GM19238 (cell line): ENCODE measurements around the gene SFXN3.
A peak's percentile ranks its signal among the peaks of the same experiment; 100 is the strongest.

Experiments
- DNase-seq: peaks from one replicate; pipeline ENCODE4 v3.0.0; 2011; ENCODE audit warnings: low spot score; ENCODE audit not compliant: insufficient read length

Gene SFXN3

DNA sequence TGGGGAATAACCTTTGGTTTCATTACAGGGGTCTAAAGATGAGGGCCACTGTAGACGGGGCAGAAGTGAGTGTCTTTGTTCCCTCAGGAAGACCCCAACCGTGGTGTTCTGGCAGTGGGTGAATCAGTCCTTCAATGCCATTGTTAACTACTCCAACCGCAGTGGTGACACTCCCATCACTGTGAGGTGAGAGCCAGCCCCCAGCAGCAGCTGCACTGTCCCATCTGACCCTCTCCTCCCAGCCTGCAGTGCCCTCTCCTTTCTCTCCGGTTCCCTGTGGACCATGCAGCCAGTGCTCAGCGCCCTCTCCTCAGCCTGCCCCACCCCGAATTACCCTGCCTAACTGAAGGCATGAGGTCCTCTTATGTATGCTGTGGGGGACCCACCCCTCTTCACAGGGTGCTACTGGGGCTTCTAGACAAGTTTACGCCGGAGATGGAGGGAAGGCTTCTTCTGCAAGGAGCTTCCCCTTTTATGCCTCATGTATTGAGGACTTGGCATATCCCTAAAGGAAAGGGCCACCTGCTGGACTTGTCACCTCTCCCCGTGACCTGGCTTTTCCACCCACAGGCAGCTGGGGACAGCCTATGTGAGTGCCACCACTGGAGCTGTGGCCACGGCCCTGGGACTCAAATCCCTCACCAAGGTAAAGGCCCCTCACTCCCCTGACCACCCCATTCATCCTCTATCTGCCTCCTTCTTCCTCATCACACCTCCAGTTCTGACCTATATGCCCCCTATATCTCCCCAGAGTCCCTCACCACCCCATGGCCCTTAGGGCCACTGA is 5.1 kb downstream of the SFXN3 start:
- DNase-seq, result no peak

- no peak for DNase-seq
Observed at GRCh38 chr10:101036726-101037125, 5.7 kb downstream of the SFXN3 start.

GRCh38 chr10:101038484-101038883 is 7.5 kb downstream of the SFXN3 start:
- DNase-seq, result no peak

- DNase-seq, result no peak
Observed at GRCh38 chr10:101040061-101040460, 9.0 kb downstream of the SFXN3 start.

DNA sequence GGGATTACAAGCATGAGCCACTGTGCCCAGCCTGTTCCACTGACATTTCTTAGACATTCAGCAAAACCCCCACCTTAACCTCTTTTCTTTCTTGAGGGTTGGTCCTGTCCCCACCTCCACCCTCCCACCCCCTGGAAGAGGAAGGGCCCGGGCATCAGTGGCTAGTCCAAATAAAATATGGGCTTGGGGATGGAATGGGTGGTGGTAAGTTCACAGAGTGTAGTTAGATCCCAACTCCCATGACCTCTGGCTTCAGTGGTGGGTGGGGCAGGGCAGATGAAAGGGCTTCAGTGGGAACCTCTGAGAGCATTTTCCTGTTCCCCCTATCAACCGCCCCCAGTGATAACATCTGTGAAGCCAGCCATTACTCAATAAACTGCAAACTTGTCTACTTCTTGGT is 9.8 kb downstream of the SFXN3 start:
- DNase-seq, result no peak

DNA sequence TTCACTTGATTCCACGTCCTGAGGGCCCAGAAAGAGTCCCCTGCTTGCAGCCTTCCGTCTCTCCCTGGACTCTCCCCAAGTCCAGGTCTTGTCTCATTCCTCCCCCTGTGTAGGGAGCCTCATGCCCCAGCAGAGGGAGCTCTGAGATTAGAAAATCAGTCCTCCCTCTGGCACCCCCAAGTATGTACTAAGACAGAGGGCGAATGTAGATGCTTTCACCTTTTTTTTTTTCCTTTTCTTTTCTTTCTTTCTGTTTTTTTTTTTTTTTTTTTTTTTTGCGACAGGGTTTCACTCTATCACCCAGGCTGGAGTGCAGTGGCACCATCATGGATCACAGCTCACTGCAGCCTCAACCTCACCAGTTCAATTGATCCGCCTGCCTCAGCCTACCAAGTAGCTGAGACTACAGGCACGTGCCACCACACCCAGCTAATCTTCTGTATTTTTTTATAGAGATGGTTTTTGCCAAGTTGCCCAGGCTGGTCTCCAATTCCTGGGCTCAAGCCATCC is 10.3 kb downstream of the SFXN3 start:
- peak; percentile 82 for DNase-seq

GRCh38 chr10:101042118-101042517 is 11.1 kb downstream of the SFXN3 start:
- no peak for DNase-seq

- peak; percentile 96 for DNase-seq
Observed at GRCh38 chr10:101042667-101043362, 11.8 kb downstream of the SFXN3 start.

DNA sequence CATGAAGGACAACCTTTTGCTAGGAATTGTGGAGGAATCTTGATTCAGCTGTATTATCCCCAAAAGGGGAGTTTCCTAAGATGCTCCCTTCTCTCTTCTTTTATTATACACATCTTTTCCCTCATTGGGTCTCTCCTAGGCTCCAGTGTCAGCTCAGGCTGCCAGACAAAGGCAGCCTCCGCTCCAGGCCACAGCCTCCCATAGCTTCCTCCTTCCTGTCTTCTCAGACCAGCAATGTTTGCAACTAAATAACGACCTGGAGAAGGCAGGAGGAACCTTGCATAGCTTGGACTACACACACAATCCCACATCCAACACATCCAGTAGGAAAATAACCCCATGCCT is 12.3 kb downstream of the SFXN3 start:
- DNase-seq, result no peak

DNA sequence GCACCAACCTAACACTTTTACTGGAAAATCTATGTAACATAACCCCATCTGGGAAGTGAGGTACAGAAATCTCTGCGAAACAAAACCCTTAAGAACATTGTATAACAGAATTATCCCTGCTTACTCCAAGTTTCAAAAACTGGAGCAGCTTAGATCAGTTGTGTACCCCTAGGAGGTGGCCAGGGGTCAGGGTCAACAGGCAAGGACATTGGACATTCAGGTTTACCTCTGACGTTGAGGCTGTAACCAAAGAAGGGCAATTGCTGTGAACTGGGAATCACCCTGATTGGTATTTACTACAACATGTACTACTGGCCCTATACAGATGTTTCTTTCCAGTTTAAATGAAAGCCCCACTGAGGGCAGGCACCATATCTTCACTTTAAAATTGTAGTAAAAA is 13.1 kb downstream of the SFXN3 start:
- DNase-seq, result no peak

GRCh38 chr10:101046332-101047238 is 15.6 kb downstream of the SFXN3 start:
- no peak for DNase-seq

DNA sequence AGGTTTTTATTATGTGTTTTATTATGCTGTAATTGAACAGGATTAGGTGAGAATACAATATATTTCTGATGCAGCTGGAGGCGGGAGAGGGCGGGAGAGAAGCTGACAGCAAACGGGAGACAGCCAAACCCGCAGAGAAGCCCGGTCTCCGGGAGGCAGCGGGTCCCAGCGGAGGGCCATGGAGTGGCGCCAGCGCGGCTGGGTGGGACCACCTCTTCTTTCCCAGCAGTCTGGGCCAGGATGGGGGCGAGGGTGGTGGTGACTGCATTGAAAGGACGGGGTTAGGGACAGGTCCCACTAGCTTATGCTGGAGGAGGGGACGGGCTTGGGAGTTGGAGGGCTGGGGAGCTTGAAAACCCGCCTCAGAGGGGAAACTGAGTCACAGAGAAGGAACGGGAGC is 16.2 kb downstream of the SFXN3 start:
- DNase-seq, result no peak

- no peak for DNase-seq
Observed at GRCh38 chr10:101047961-101048892, 17.2 kb downstream of the SFXN3 start.

DNA sequence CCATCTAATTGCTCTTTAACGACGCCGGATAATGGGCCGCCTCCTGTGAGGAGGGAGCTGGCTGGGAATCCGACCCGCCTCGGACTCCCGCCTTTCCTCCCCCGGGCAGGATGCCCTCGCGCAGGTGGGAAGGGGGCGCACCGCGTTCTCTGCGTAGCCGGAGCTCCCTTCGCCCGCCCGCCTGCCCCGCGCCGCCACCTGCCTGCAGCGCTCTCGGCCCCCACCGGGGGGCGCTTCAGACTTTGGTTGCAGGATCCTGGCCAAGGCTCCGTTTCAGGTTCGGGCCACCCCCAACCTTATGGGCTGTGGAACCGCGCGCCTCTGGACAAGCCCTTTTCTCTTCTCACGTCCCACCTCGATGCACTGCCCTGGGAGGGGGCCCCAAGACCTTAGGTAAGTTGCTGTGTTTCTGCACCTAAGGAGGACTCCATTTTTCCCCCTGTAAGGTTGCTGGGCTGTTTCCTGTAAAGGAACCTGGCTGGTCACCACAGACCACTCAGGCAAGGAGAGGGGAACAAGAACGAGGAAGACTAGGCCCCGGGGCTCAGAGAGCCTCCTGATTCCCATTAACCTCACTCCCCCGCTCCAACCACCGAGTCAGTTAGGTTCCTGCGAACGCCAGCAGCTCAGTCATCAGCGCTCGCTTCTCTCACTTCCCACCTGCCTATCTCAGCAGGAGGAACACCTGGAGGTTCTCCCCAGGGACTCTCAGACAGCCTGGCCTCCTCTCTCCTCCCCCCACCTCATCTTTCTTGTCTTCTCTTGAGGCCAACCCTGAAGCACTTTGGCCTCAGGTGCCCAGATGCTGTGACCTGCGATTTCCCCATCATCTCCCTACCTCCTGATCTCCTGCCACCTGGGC is 19.4 kb downstream of the SFXN3 start:
- DNase-seq, result peak; percentile 81

- DNase-seq, result no peak
Observed at GRCh38 chr10:101052285-101052684, 21.3 kb downstream of the SFXN3 start.

- DNase-seq, result no peak
Observed at GRCh38 chr10:101053516-101053915, 22.5 kb downstream of the SFXN3 start.

DNA sequence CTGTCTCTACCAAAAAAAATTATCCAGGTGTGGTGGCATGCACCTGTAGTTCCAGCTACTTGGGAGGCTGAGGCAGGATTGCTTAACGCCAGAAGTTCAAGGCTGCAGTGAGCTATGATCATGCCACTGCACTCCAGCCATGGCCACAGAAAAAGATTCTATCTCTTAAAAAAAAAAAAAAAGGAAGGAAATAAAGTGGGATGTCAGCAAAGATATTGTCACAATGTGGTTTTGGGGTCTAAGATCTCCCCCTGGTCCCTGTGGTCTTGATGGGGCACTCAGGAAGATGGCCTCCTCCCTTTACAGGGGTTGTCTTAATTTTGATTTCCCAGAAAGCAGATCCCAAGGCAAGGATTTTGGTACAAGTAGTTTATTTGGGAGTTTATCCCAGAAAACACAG is 23.3 kb downstream of the SFXN3 start:
- no peak for DNase-seq

DNA sequence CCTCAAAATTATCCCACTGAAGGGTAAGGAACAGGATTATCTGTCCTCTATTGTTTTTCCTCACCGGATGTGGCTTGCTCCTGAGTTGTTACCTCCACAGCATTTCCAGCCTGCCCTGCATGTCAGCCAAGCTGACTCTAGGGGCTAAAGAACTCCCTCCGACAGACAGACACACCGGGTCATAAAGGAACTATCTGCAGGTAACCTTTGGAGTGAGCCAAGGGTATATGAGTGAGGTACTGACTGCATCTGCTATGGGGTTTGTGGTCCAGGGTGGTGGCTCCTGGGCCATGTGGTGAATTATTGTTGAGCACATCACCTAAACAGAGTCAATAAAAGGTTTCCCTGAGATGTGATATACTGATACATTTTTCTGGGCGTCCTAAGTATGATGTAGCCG is 23.8 kb downstream of the SFXN3 start:
- no peak for DNase-seq

DNA sequence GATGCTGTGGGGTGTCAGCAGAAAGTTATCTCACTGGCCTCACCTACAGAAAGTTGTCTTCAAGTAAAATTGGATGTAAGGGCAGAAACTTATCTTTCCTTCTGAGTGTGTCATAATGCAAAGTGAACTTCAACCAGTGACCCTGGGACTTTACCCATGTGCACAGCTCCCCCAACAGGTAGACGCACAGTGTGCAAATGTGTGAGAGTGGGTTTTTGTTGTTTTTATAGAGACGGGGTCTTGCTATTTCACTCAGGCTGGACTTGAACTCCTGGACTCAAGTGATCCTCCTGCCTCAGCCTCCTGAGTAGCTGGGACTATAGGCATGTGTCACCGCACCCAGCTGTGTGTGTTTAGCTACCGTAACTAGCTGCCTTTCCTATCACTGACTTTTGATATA is 24.4 kb downstream of the SFXN3 start:
- DNase-seq, result no peak
